OCI-M1 (cell line): Measurements from ENCODE around the gene TENM4.
"Not testable (repeated sequence)": the region's sequence is repeated elsewhere in the genome, so short reads cannot be mapped to it uniquely, and the experiment has no call there.

Source experiments
- DNase-seq: peaks from one replicate; lab custom pipeline; 2025; lab: John Stamatoyannopoulos, UW

TENM4 gene

DNA sequence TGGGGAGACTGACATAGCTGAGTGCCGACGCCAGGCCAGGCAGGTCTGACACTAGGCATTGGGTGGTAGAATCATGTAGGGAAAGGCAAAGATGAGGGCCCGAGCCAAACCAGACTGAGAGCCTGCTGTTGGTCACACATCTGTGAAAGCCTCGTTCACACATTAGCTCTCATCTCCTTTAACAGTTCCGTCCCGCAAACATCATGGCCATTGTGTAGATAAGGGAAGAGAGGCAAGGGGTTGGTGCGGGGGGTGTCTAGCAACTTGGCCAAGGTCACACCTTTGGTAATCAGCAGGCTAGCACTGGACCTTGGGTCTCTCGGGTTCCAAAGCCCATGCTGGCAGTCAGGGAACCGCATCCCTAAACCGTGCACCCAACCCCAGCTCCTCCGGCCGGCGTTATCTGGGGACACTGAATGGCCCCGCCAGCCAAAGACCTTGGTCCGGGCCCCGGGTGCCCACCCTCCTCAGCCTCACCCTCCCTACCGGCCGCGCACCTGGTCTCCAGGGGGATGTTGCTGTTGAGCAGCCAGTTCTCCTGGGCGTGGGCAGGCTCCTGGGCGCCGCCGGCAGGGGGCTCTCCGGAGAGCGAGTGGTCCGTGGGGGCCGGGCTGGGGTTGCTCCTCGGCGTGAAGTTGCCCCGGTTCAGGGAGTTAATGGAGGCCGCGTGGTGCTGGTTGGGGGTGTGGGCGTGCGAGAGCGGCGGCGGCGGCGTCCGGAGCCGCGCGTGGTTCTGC, 537.9 kb downstream of the TENM4 start:
- no peak for DNase-seq

DNA sequence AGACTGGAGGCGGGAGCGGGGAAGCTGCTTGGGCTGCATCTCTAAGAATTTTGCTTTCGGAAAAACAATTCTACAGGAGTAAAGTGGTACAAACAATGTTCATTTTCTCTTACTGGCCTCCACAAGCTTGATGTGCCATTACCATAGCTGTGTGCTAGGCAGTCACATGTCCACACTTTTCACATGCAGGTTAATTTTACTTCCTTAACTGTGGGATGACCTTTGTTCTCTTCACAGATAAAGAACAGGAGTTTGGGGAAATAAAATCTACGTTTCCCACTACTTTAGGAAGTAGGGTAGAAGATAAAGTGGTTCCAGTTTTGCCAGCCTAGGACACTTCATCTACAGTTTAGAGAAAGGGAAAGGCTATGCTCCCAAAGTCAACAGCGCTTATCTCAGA, 539.0 kb downstream of the TENM4 start:
- no peak for DNase-seq

DNA sequence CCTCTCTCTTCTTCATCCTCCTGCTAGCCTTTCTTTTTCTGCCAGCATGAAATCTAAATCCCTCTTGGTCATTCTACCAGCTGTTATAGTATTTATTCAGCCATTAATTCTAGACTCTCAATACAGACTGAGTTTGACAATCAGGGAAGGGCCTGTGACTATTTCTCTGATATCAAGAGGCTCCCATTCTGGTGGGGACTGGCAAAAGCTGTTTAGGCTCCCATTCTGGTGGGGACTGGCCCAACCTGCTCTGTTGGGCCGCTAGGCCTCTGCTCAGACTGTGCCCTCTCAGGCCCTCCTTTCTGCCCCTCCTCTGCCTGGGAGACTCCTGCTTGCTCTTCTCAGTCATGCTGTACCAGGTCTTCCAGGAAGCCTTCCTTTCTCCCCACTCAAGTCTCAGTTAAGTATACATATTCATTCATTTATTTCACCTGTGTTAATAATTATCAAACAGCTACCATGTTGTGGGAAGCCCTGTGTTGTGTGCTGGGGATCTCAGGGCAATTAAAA, 542.5 kb downstream of the TENM4 start:
- no peak for DNase-seq

DNA sequence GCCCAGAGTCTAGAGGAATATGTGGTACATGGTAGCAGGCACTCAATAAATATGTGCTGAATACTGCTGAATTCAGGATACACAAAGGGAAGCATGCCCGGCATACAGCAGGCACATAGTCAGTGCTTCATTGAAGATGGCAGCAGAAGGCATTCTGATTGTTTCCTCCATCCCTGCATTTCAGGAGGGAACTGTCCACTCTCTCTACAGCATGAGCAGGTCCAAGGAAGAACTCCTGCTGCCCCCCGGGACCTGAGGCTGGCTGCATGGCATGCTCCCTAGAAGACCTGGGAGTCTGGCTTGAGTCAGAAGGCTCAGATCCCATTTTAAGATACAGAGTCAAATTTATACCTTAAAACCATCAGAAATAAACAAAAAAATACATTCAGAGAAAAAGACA, 546.8 kb downstream of the TENM4 start:
- no peak for DNase-seq

DNA sequence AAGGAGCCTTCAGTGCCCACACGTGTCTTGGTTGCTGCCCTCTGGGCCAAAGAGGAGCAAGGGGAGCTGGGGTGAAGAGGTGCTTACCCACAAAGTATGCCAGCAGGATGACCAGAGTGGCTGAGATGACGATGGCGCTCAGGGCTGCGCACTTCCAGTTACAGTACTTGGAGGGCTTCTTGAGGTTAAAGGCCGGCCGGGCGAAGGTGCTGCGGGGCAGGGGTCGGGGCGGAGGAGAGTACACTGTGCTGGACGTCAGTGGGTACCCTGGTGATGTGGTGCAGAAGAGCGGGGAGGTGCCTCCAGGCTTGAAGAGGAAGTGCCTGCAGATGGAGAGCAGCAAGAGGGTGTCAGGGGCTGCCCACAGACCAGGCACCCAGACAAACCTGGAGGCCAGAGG, 551.1 kb downstream of the TENM4 start:
- no peak for DNase-seq

DNA sequence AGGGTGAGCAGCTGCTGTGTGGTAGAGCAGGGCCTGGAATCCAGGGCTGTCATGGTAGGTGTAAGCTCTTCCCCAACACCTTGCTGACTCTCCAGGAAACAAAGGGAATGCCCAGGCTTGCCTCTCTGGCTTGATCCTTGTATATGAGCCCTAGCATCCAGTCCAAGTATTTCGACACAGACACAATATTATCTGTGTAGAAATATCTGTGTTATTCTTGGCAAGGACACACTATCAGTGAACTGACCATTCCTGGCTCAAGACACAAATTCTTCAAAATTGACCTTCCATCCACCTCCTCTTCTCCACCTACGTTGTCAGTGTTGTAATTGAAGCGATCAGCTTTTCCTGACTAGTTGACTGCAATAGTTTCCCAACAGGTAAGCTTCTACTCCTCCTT, 554.2 kb downstream of the TENM4 start:
- no peak for DNase-seq

DNA sequence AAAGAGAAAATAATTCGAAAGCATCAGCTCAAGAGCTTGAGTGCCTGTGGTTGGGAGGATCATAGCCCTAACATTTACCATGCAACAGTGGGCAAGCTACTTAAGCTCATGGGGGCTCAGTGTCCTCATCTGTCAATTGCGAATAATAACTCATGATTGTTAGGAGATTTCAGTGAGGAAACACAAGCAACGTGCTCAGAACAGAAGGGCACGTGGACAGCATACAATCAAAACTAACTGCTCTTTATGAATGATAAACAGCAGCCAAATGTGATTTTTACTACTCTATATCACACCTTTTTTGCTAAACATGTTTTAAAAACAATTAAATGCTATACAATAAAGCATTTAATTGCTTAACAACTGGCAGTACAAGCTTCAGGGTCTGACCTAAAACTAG, 556.1 kb downstream of the TENM4 start:
- DNase-seq: no peak

DNA sequence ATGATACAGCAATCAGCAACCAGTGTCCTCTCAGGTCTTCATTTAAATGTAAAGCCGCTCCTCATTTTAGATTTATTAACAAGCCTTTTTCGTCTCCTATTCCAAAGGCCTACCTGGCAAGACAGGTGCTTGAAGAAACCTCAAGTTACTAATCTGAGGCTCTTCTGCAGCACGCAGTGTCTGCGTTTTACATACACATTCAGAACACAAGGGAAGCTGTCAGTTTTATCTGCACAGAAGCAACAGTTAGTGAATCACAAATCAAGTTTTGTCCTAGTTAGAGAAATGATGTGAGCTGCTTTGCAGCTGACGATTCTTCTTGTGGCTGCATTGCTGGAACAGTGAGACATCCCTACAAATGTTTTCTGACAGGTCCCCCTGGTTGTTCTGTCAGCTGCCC, 557.3 kb downstream of the TENM4 start:
- no peak for DNase-seq

DNA sequence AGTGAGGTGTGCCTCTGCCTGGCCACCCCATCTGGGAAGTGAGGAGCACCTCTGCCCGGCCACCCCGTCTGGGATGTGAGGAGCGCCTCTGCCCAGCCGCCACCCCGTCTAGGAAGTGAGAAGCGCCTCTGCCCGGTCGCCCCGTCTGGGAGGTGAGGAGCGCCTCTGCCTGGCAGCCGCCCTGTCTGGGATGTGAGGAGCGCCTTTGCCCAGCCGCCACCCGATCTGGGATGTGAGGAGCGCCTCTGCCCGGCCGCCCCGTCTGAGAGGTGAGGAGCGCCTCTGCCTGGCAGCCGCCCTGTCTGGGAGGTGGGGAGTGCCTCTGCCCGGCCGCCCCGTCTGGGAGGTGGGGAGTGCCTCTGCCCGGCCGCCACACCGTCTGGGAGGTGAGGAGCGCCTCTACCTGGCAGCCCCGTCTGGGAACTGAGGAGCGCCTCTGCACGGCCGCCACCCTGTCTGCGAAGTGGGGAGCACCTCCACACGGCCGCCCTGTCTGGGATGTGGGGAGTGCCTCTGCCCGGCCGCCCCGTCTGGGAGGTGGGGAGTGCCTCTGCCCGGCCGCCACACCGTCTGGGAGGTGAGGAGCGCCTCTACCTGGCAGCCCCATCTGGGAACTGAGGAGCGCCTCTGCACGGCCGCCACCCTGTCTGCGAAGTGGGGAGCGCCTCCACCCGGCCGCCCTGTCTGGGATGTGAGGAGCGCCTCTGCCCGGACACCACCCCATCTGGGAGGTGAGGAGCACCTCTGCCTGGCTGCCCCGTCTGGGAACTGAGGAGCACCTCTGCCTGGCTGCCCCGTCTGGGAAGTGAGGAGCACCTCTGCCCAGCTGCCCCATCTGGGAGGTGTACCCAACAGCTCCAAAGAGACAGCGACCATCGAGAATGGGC, 561.5 kb downstream of the TENM4 start:
- DNase-seq: not testable (repeated sequence)

DNA sequence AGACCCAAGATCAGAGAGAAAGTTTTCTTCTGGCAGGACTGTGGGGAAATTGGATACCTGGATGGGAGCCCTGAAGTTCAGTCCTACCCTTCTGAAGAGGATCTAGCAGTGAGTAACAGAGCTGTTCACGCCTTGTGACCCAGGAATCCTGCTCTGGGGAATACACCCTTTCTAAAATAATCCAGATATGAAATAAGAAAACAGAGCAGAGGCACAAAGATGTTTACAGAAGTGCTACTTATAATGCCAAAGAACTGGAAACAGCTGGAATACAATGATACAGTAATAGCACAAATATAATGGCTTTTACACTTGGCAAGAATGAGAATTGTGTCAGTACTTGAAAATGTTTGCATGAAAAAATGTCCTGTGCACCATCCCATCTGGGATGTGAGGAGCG, 562.2 kb downstream of the TENM4 start:
- no peak for DNase-seq

DNA sequence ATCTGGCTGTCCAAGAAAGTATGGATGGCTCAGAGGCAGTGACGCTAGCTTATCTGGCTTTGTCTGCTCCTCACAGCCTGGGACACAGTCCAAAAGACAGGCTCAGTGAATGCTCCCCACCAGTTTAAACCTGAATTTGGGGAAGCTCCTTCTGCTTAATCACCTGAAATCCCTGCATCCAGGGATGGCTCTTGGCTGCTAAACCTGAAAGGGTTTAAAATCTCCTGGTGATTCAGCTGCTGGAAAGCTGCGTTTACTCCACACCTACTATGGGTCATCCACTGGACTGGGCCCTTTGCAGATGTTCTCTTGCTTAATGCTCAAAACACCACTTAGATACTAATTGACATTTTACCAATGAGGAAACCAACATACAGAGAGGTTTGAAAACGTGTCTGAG, 564.2 kb downstream of the TENM4 start:
- no peak for DNase-seq

DNA sequence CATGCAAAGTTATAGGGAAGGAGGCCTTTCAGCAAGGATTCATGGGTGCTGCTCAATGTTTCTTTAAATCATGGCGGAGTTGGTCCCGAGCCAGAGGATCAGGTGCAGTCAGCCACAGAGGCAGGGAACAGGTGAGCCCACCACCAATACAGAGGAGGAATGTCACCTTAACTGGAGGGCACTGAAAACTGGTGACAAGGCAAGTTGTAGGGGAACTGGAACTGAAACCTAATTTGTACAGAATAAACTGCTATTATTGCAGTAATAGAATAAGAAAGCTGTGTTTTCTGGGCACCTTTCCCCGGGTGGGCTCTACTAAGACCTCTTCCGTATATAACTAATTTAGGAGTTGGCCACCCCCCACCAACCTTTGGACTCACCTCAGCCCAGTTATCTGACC, 570.2 kb downstream of the TENM4 start:
- no peak for DNase-seq

DNA sequence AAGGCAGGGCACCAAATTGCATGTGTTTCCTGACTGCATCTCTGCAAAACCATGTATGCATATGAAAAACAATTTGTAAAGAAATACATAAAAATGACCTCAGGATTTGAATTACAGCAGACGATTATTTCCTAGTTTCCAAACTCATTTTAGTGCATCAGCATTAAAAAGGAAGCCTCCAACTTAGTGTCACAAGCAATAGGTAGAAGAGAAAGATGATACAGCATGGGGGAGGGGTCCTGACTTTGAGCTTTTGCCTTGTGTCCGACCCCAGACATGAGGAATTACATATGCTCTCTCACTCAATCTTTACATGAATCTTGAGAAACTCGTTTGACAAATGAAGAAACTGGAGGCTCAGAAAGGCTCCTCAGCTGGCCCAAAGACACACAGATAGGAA, 571.5 kb downstream of the TENM4 start:
- DNase-seq: no peak

DNA sequence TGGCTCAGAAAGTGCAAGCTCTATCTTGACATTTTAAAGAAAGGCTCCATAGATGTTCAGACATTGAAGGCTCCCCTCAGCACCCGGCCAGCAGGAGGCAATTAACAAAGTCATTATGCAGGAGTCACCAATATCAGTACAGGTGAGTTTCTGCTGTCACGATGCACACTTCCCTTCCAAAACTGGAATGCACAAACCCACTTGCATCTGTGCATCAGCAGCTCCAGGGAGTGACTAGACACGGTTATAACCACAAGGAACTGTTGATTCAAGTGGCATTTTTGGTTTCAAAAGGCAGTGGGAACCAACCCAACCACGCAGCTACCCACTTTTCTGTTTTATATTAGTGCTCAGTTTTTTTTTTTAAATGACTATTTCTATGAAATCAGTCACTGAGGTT, 572.3 kb downstream of the TENM4 start:
- DNase-seq: no peak

DNA sequence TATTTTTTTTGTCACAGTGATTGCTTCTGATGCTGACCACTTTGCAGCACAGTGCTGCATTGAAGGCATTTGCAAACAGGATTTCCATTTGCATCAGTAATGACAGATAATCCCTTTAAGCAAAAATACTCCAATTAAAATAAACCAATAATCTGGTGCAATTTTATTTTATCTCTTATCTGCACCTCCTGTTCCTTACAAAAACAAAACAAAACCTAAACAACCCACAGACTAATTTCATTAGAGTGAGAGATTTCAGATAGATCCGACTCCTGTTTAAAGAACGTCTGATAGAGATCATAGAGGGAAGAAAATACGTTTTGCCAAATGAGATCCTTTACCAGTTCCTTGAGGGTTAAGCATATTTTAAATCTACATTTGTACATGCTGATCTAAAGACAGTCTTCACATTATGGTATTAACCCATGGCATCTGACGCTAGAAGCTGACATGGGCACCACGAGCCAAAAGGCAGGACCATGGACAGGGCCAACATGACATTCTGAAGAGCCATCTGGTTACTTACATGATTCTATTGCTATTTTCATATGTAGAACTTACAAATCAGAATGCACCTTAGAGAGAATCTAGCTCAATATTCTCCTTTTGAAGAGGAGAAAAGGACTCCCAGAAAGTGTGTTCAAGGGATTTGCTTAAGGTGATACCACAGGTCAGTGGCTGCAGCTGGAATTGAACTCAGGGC, 580.0 kb downstream of the TENM4 start:
- DNase-seq: peak; percentile 76

DNA sequence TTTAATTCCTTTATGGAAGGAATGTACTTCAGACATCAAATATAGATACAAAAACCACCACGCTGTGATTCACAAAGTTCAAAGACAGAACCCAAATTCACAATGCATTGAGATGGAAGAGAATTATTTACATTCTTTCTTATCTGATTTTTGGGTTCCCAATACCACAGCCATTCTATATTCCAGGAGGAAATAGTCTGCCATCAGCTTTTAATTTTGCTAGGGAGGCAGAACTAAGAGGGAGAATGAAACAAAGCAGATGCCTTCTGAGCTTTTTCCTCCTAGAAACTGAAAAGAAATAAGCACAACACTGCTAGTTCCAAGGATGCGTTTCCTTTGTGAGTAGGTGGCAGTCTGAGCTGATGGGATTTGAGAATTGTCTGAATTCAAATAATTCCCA, 583.1 kb downstream of the TENM4 start:
- DNase-seq: no peak

DNA sequence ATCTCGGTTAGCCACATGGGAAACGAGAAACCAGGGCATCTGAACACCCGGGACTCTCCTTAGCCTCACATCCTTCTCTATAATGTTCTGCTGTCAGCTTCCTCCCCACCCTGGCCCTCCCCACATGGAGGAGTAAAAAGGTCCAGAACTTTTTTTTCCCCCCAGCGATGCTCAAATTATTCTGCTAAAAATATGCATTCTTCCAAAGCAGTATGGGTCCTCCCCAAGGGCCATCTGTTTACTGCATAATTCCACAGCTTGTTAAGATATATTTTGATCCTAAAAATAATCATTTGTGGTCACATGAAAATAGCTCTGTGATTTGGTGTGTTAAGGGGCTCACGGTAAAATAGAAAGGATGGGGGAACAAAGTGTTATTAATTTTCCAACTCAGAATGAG, 584.6 kb downstream of the TENM4 start:
- DNase-seq: no peak

DNA sequence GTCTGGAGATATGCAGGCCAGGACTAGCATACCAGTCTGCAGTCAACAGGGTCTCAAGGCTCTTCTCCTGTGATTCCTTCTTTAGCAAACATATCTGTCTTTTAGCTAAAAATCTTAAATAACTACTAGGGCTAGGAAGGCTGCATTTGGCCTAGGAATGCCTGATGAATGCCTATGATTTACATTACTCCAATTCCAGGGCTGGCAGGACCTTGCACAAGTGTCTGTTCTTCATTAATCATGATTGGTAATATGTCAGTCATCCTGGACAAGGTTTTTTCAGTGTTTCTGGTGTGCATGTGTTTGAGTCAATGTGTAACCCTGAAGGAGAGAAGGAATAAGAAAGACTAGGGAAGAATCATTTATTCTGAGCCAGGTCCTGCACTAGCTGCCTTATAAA, 585.7 kb downstream of the TENM4 start:
- DNase-seq: no peak

DNA sequence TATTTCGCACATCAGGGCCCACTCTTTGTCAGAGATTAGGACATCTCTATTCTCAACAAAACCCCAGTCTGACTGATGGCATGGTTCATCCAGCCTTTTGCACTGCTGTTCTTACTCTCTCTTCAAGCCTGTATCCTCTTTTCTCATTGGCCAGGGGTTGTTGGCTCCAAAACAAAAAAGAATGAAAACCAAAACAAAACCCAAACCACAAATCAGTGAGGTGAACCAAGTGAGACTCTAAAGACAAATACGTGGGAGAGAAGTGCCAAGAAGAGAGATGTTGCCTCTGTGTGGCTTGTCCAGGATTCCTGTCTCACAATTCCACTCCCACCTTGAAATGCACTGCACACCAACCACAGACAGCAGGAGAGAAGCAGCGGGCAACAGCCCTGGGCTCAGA, 587.3 kb downstream of the TENM4 start:
- DNase-seq: no peak

DNA sequence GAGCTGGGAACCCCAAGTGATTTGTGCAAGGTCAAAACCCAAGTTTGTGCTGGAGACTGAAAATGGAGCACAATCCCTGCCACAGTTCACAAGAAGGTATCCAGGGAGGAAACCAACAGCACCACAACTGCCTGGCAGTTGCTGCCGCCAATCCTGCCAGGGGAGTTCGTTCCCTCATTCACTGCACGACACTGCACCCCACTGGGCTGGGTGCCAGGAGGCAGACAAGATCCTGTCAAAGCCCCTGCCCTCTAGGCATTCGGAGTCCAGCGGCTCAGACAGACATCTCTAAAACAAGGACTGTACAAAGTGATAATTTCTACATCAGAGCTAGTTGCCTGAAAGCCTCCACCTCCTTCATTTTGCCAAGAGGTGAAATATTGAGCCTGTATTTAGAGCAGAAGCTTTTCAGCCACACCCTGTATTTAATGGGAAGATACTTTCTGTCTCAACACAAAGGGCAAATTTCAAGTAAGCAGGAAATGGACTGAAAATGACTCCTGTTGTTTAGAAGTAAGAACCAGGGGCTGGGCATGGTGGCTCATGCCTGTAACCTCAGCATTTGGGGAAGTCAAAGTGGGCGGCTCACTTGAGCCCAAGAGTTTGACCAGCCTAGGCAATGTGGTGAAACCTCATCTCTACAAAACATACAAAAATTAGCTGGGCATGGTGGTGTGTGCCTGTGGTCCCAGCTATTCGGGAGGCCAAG, 588.8 kb downstream of the TENM4 start:
- no peak for DNase-seq

DNA sequence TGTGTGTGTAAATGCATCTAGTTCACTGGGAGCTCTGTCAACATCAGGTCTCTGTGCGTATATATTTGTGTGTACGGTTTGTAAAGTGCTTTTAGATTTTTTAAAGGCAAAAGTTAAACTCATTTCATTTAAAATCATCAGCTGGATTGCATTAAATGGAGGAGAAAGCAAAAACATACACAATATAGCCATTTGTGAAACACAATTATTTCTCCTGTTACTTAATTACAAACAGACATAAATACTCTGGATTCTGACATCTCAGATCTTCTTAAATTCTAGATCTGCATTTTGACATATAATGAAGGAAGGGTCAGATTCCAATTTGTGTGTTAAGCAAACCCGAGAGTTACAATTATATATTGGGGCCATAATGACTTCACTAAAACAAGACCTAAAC, 590.8 kb downstream of the TENM4 start:
- DNase-seq: no peak

DNA sequence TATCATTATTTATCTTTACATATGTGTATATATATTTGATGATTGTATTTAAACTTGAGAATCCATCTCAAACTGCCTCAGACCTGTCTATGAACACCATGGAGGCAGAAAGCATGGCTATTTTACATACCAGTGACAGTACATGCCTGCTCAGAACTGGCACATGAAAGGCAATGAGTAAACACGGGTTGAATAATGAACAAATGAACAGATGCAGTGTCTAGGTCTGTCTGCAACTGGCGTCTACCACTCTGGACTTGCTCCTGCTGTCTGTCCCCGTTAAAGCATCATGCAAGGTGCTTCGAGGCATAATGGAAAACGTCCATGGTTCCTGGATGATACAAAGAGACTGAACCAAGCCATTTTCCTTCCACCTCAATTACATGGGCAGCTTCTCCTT, 594.6 kb downstream of the TENM4 start:
- DNase-seq: no peak
